ENCODE measurements around the gene GNAQ. TPM values are rescaled to one million over a fixed set of nuclear protein-coding genes. Genes with fewer than 3 reads are reported as not detected.

GNAQ gene
- total RNA-seq, 4 donors from 2014 or later: 40.8 to 54.7 (median 53.8) TPM

DNA sequence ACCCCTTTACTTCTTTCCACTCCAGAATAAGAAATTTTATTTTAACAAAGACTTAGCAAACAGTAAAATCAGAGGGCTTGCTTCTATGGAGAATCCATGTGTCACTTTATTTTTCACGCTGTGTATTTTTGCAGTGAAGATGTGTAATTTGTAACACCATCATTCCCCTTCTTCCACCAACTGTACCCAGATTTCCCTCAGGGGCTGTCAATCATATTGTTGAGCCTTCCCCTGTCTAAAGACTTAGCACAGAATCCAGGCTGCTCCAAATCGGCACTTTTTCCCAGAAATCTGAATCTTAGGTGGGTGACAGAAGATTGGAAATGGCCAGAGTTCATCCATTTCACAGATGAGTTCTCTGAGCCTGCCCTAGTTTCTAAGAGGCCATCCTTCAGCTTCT, 115.9 kb downstream of the GNAQ start:
- no peak for DNase-seq (ENCODE audit: low spot score)
- TF ChIP-seq, protein P1, sequence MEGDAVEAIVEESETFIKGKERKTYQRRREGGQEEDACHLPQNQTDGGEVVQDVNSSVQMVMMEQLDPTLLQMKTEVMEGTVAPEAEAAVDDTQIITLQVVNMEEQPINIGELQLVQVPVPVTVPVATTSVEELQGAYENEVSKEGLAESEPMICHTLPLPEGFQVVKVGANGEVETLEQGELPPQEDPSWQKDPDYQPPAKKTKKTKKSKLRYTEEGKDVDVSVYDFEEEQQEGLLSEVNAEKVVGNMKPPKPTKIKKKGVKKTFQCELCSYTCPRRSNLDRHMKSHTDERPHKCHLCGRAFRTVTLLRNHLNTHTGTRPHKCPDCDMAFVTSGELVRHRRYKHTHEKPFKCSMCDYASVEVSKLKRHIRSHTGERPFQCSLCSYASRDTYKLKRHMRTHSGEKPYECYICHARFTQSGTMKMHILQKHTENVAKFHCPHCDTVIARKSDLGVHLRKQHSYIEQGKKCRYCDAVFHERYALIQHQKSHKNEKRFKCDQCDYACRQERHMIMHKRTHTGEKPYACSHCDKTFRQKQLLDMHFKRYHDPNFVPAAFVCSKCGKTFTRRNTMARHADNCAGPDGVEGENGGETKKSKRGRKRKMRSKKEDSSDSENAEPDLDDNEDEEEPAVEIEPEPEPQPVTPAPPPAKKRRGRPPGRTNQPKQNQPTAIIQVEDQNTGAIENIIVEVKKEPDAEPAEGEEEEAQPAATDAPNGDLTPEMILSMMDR (IDR thresholded peaks at IDR 0.05): no peak
- ATAC-seq (ENCODE audit: low FRiP score): no peak

- no peak for DNase-seq (ENCODE audit: low spot score)
- TF ChIP-seq, protein P1 (IDR thresholded peaks at IDR 0.05): no peak
- ATAC-seq (ENCODE audit: low FRiP score): no peak
Observed at GRCh38 chr9:77912895-77913693, 118.5 kb downstream of the GNAQ start.

DNA sequence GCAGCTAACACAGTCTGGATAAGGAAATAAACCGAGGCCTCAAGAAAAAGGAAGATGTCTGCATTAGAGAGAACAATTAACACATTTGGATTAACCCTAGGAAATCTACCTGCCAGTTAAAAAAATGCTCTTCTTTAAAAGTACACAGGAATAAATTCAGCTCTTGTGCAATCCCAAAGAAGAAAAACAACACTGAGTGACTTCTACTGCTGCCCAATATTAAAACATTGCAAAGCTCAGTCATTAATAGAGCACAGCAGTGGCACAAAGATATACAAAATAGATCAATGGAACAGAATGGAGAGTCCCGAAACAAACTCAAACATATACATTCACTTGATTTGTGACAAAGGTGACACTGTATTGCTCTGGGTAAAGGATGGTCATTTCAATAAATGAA, 119.7 kb downstream of the GNAQ start:
- TF ChIP-seq, protein P1 (IDR thresholded peaks at IDR 0.05): no peak
- no peak for DNase-seq (ENCODE audit: low spot score)
- no peak for ATAC-seq (ENCODE audit: low FRiP score)

GRCh38 chr9:77910194-77910621, 121.4 kb downstream of the GNAQ start:
- TF ChIP-seq, protein P1 (IDR thresholded peaks at IDR 0.05): no peak
- ATAC-seq (ENCODE audit: low FRiP score) (no peak), DNase-seq (ENCODE audit: low spot score) (no peak)

- DNase-seq (ENCODE audit: low spot score) (no peak), ATAC-seq (ENCODE audit: low FRiP score) (no peak)
- TF ChIP-seq, protein P1 (IDR thresholded peaks at IDR 0.05): no peak
Observed at GRCh38 chr9:77909306-77909705, 122.3 kb downstream of the GNAQ start.

DNA sequence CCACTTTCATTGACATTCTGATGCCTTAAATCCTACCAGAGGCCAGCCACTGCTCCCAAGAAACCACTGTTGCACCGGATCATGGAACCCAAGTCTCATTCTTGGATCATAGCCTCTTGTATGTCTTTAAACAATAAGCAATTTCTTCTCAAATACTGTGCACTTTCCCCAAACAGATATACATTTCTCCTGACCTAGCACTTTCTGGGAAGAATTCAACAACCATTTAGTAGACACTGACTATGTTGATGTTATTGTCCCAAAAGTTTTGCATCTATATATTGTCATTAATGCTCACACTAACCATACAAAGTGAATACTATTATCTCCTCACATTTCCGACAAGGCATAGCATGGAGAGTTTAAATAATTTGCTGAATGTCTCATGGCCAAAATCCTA, 123.3 kb downstream of the GNAQ start:
- DNase-seq (ENCODE audit: low spot score) (no peak), ATAC-seq (ENCODE audit: low FRiP score) (no peak)
- TF ChIP-seq, protein P1 (IDR thresholded peaks at IDR 0.05): no peak

- TF ChIP-seq, protein P1 (IDR thresholded peaks at IDR 0.05): no peak
- no peak for DNase-seq (ENCODE audit: low spot score)
- ATAC-seq (ENCODE audit: low FRiP score): no peak
Observed at GRCh38 chr9:77907585-77907984, 124.0 kb downstream of the GNAQ start.

All from omental fat pad (tissue), 4 donors.